Astrocyte (in vitro differentiated cells and primary cell): ENCODE results near the gene MDFIC. TPM values are rescaled to one million over a fixed set of nuclear protein-coding genes. Genes with fewer than 3 reads are reported as not detected.

Experiments used
- DNase-seq: peaks from one replicate; pipeline ENCODE4 v3.0.0-alpha.2; 2010; ENCODE audit warnings: low read depth
- FAIRE-seq: peaks from 2 replicates; lab custom pipeline; 2011; peaks lifted over from hg19 to GRCh38; lab: Jason Lieb, UNC
- H2AFZ ChIP-seq: 2 replicates; pipeline ENCODE4 v1.6.0; 2012; ENCODE audit warnings: low read depth, low read length, inconsistent platforms
- H3K27ac ChIP-seq: 2 replicates; pipeline ENCODE4 v1.5.1; 2011; ENCODE audit warnings: low read depth, low read length, inconsistent platforms
- H3K27me3 ChIP-seq: 2 replicates; pipeline ENCODE4 v1.6.0; 2011; ENCODE audit warnings: low read length, inconsistent platforms; ENCODE audit not compliant: insufficient read depth
- H3K36me3 ChIP-seq: 2 replicates; pipeline ENCODE4 v1.5.1; 2011; ENCODE audit warnings: low read length, inconsistent platforms; ENCODE audit not compliant: insufficient read depth
- H3K4me1 ChIP-seq: 2 replicates; pipeline ENCODE4 v1.5.1; 2011; ENCODE audit warnings: low read length, inconsistent platforms; ENCODE audit not compliant: insufficient read depth
- H3K4me2 ChIP-seq: 2 replicates; pipeline ENCODE4 v1.6.0; 2012; ENCODE audit warnings: low read length, inconsistent platforms
- H3K4me3 ChIP-seq: 2 replicates; pipeline ENCODE4 v1.5.1; 2011; ENCODE audit warnings: low read depth, mild to moderate bottlenecking, low read length, inconsistent platforms; ENCODE audit not compliant: insufficient read depth
- H3K79me2 ChIP-seq: 2 replicates; pipeline ENCODE4 v1.6.0; 2012; ENCODE audit warnings: mild to moderate bottlenecking, low read length, inconsistent platforms; ENCODE audit not compliant: insufficient read depth
- H3K9ac ChIP-seq: 2 replicates; pipeline ENCODE4 v1.6.0; 2012; ENCODE audit warnings: mild to moderate bottlenecking, low read length, inconsistent platforms
- H3K9me3 ChIP-seq: 2 replicates; pipeline ENCODE4 v1.5.1; 2012; ENCODE audit warnings: low read depth, mild to moderate bottlenecking, low read length, inconsistent platforms; ENCODE audit not compliant: insufficient read depth
- H4K20me1 ChIP-seq: 2 replicates; pipeline ENCODE4 v1.6.0; 2012; ENCODE audit warnings: low read length, inconsistent platforms; ENCODE audit not compliant: insufficient read depth
- H3K27ac Mint-ChIP-seq: one replicate; pipeline ENCODE4 v1.8.0; 2021; ENCODE audit warnings: mild to moderate bottlenecking, mixed read lengths; ENCODE audit not compliant: unreplicated experiment
- H3K27me3 Mint-ChIP-seq: one replicate; pipeline ENCODE4 v1.8.0; 2021; ENCODE audit warnings: low read depth, mixed read lengths; ENCODE audit not compliant: unreplicated experiment
- H3K36me3 Mint-ChIP-seq: one replicate; pipeline ENCODE4 v1.8.0; 2021; ENCODE audit warnings: low read depth, mixed read lengths; ENCODE audit not compliant: unreplicated experiment
- H3K4me1 Mint-ChIP-seq: one replicate; pipeline ENCODE4 v1.8.0; 2021; ENCODE audit warnings: low read depth, mixed read lengths; ENCODE audit not compliant: unreplicated experiment
- H3K4me3 Mint-ChIP-seq: one replicate; pipeline ENCODE4 v1.8.0; 2021; ENCODE audit warnings: mild to moderate bottlenecking, moderate library complexity, mixed read lengths; ENCODE audit not compliant: unreplicated experiment
- H3K9me3 Mint-ChIP-seq: one replicate; pipeline ENCODE4 v1.8.0; 2021; ENCODE audit warnings: mild to moderate bottlenecking, mixed read lengths; ENCODE audit not compliant: unreplicated experiment
- EZH2 ChIP-seq: IDR thresholded peaks from 2 replicates; pipeline ENCODE4 v1.6.1; 2012; ENCODE audit warnings: mild to moderate bottlenecking, low read length, inconsistent platforms; ENCODE audit not compliant: insufficient read depth
- total RNA-seq: library from RNA; stranded (reverse); gene quantifications from 2 replicates; pipeline ENCODE4 v1.2.1, GENCODE V29; 2021
- TF ChIP-seq, protein P1 (sequence below): IDR thresholded peaks from 2 replicates; pipeline ENCODE4 v1.5.1; 2011; ENCODE audit warnings: low read depth, mild to moderate bottlenecking, inconsistent platforms, low read length, moderate library complexity; ENCODE audit not compliant: insufficient read depth

MDFIC gene
- total RNA-seq, 1 donor from 2014 or later, result 20.3 TPM

- H3K36me3 Mint-ChIP-seq, result no peaks in the 10 kb centered on the region
- H3K4me3 Mint-ChIP-seq, result no peak overlapping the region
- H3K27me3 Mint-ChIP-seq, result no peaks in the 10 kb centered on the region
- H3K4me3 ChIP-seq, result no peak overlapping the region
- no peaks in the 10 kb centered on the region for H4K20me1 ChIP-seq
- H3K9ac ChIP-seq, result no peak overlapping the region
- no peaks in the 10 kb centered on the region for H3K9me3 Mint-ChIP-seq
- TF ChIP-seq, protein P1, sequence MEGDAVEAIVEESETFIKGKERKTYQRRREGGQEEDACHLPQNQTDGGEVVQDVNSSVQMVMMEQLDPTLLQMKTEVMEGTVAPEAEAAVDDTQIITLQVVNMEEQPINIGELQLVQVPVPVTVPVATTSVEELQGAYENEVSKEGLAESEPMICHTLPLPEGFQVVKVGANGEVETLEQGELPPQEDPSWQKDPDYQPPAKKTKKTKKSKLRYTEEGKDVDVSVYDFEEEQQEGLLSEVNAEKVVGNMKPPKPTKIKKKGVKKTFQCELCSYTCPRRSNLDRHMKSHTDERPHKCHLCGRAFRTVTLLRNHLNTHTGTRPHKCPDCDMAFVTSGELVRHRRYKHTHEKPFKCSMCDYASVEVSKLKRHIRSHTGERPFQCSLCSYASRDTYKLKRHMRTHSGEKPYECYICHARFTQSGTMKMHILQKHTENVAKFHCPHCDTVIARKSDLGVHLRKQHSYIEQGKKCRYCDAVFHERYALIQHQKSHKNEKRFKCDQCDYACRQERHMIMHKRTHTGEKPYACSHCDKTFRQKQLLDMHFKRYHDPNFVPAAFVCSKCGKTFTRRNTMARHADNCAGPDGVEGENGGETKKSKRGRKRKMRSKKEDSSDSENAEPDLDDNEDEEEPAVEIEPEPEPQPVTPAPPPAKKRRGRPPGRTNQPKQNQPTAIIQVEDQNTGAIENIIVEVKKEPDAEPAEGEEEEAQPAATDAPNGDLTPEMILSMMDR, result no peak
- TF ChIP-seq EZH2, result no peak
- H3K27ac ChIP-seq, result no peak overlapping the region
- no peak overlapping the region for H3K4me2 ChIP-seq
- H3K4me1 Mint-ChIP-seq, result peaks cover 2% of the 10 kb centered on the region
- no peaks in the 10 kb centered on the region for H3K36me3 ChIP-seq
- H3K9me3 ChIP-seq, result no peaks in the 10 kb centered on the region
- no peak overlapping the region for H3K27ac Mint-ChIP-seq
- H3K27me3 ChIP-seq, result no peaks in the 10 kb centered on the region
- FAIRE-seq, result no peak
- no peaks in the 10 kb centered on the region for H3K79me2 ChIP-seq
- no peak for DNase-seq
- no peaks in the 10 kb centered on the region for H3K4me1 ChIP-seq
- no peak overlapping the region for H2AFZ ChIP-seq
These were observed 118.6 kb downstream of the MDFIC start for GRCh38 chr7:115040495-115040894.

DNA sequence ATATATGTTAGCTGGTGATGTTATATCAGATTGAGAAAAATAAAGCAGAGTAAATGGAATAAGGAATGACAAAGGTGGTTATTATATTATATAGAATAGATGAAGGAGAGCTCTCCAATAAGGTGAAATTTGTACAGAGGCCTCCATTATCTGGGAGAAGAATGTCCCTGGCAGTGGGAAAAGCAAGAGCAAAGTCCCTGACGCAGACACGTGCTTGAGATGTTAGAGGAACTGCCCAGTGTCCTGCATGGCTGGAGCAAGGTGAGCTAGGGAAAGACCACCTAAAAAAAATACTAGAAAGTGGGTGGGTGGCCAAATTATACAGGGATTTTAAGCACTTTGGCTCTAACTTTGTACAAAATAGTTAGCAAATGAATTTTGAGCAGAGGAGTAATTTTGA, 120.7 kb downstream of the MDFIC start:
- no peaks in the 10 kb centered on the region for H3K4me1 ChIP-seq
- Mint-ChIP-seq H3K27ac (no peak overlapping the region), H3K4me1 (peaks cover 2% of the 10 kb centered on the region), H3K4me3 (no peak overlapping the region), H3K9me3 (no peaks in the 10 kb centered on the region), H3K27me3 (no peaks in the 10 kb centered on the region), H3K36me3 (no peaks in the 10 kb centered on the region)
- DNase-seq (no peak), FAIRE-seq (no peak)
- no peaks in the 10 kb centered on the region for H3K36me3 ChIP-seq
- no peaks in the 10 kb centered on the region for H3K9me3 ChIP-seq
- H3K9ac ChIP-seq, result no peak overlapping the region
- H3K4me3 ChIP-seq, result no peak overlapping the region
- no peak overlapping the region for H3K4me2 ChIP-seq
- H2AFZ ChIP-seq, result no peak overlapping the region
- no peaks in the 10 kb centered on the region for H3K27me3 ChIP-seq
- no peak for TF ChIP-seq EZH2
- TF ChIP-seq, protein P1, result no peak
- no peaks in the 10 kb centered on the region for H4K20me1 ChIP-seq
- no peak overlapping the region for H3K27ac ChIP-seq
- no peaks in the 10 kb centered on the region for H3K79me2 ChIP-seq

DNA sequence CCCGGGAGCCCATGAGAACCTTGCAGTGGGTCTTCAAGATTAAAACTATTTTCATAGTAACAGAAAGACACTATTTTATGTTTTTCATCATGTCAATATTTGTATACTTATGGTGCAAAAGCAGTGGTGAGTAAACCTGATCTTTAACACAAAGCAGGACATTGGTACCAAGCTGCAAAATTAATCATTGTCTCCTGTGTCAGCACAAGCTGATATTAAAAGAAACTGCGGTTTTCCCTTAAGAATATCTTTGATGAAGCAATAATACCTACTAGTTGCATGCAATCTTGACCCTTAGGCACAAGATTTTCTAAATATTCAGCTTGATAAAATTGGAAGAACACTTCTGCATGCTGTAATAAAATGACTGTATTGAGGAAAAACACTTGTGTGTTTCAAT, 121.7 kb downstream of the MDFIC start:
- FAIRE-seq, result no peak
- no peak overlapping the region for H3K4me3 ChIP-seq

More for the DNA sequence above, 121.7 kb downstream of the MDFIC start:
- Mint-ChIP-seq H3K9me3 (no peaks in the 10 kb centered on the region), H3K36me3 (no peaks in the 10 kb centered on the region), H3K27ac (no peak overlapping the region), H3K4me1 (no peaks in the 10 kb centered on the region), H3K4me3 (no peak overlapping the region), H3K27me3 (no peaks in the 10 kb centered on the region)
- Histone ChIP-seq H3K27me3 (no peaks in the 10 kb centered on the region), H3K4me1 (no peaks in the 10 kb centered on the region), H3K79me2 (no peaks in the 10 kb centered on the region), H4K20me1 (no peaks in the 10 kb centered on the region), H3K27ac (no peak overlapping the region), H3K9me3 (no peaks in the 10 kb centered on the region), H3K4me2 (no peak overlapping the region), H2AFZ (no peak overlapping the region), H3K36me3 (no peaks in the 10 kb centered on the region), H3K9ac (no peak overlapping the region)
- TF ChIP-seq, protein P1, result no peak
- no peak for TF ChIP-seq EZH2
- no peak for DNase-seq
